Measurements from ENCODE around the gene UNC5B.

- TF ChIP-seq POLR2A (IDR thresholded peaks at IDR 0.05) (no peak), CTCF (IDR thresholded peaks at IDR 0.05) (no peak)
These were observed 9.3 kb downstream of the UNC5B start for GRCh38 chr10:71221586-71222202.
